OCI-LY3 (cell line): ENCODE data around the gene PTPRM.

Experiments used
- EZH2phosphoT487 ChIP-seq: fragments of 200-600 bp; shearing (Covaris generic); IDR thresholded peaks from 2 replicates; pipeline ENCODE4 v1.6.1; 2018; ENCODE audit warnings: antibody characterized with exemption, mixed run types, low read depth
- TF ChIP-seq, protein P1 (sequence below): fragments of 200-600, 300-600 bp; sonication (generic); IDR thresholded peaks from 2 replicates; pipeline ENCODE4 v1.5.1; 2014; ENCODE audit warnings: antibody characterized with exemption, low read length, low read depth

DNA sequence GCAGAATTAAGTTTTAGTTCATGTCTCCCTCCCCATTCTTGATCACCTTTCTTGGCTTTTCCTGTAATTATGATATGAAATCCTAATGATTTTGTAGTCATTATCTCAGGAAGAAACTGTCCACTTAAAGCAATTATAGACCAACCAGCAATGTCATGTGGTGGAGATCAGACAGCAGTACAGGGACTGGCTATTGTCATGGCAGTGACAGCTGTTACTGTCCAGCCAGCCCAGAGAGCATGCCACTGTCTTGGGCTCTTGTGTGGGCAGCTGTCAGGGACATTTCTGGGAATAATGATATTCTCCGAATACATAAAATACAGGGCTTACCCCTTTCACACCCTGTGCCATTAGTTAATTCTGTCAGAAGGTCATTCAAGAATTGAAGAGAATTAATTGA, 686.8 kb downstream of the PTPRM start:
- TF ChIP-seq, protein P1, sequence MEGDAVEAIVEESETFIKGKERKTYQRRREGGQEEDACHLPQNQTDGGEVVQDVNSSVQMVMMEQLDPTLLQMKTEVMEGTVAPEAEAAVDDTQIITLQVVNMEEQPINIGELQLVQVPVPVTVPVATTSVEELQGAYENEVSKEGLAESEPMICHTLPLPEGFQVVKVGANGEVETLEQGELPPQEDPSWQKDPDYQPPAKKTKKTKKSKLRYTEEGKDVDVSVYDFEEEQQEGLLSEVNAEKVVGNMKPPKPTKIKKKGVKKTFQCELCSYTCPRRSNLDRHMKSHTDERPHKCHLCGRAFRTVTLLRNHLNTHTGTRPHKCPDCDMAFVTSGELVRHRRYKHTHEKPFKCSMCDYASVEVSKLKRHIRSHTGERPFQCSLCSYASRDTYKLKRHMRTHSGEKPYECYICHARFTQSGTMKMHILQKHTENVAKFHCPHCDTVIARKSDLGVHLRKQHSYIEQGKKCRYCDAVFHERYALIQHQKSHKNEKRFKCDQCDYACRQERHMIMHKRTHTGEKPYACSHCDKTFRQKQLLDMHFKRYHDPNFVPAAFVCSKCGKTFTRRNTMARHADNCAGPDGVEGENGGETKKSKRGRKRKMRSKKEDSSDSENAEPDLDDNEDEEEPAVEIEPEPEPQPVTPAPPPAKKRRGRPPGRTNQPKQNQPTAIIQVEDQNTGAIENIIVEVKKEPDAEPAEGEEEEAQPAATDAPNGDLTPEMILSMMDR, result no peak
- TF ChIP-seq EZH2phosphoT487, result no peak
